HuH-7 (cell line): ENCODE data around the gene NISCH.

Source experiments
- DNase-seq: peaks from one replicate; pipeline ENCODE4 v3.0.0; 2011; ENCODE audit warnings: low spot score

NISCH gene

DNA sequence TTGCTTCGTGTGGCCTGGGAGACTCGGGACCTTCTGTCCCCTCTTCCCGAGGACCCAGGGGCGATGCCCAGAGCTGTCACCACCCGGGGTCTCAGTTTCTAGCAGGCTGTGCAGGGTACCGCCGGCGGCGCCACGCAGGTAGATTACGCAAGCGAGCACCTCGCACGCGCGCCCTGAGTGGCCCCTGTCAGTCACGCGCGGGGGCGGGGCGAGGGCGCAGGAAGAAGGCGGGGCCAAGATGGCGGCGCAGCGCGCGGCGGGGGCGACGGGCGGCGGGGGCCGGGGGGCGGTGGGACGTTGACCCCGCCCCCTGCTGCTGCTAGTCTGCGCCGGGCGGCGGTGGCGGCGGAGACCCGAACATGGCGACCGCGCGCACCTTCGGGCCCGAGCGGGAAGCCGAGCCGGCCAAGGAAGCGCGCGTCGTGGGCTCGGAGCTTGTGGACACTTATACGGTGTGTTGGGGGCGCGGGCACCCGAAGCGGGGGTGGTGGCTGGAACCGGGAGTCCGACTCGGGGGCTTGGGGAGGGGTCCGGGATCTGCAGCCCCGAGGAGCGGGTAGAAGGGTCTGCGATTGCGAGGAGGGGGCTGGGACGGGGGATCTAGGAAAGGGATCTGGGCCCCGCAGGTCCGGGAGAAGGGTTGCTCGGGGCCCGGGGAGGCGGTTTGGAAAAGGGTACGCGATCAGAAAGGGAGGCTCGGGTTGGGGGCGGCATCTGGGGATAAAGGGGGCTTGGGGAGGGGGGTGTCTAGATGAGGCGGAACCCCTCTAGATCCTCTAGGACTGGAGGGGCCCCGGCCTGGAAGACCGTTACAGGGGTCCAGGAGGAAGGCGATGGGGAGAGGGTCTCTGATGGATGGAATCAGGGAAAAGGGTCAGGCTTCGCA is at the start of gene NISCH:
Gene NISCH, plus strand, starts transcription at position 322 of the 886 bp plus-strand sequence. Its CDS starts 38 bp downstream, at position 360.
- peak; percentile 64 for DNase-seq

DNA sequence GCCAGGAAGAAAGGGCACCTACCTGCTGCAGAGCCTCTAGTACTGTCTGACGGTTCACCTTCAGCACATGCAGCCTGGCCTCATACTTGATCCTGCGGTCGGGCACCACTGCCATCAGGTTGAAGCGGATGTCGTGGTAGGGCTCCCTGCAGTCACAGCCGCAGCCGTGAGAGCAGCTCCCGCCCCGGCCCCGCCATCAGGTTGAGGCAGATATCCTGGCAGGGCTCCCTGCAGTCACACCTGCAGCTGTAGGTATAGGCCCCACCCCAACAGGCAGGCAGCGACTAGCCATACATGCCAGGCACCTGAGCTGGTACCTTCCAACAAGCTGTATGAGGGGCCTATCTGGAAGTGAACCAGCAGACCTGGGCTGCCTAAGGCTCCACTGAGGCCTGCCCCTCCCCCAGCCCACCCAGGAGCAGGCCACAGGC is 49.2 kb upstream of the NISCH start:
- DNase-seq = no peak

DNA sequence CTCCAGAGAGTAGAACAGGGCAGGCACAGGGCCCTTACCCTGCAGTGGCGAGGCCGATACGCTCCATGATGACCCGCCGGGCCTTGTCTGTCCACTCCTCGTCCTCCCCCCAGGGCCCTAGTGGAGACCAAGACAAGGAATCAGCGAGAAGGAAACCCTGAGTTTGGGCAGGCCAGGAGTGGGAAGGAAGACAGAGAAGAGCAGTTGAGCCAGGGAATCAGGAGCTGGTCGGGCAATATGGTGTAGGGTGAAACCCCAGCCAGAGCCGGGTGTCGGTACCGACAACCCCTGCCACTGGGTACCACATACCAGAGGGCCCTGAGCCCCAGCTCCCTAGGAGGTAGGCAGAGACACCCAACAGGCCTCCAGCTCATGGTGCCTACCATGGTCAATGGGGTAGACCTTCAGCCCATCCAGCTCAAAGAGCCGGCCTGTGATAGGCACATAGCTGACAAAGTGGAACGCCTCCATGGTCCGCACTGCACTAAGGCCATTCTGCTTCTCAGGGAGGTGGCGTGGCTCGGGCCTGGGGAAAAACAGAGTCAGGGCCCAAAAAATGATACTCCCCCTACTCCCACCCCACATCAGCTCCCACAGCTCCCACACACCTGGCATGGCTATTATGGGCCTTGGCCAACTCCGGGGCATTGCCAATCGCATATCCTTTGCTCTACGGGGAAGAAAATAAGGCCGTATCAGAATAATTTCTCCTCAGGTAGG is 48.5 kb upstream of the NISCH start:
- DNase-seq = no peak

DNA sequence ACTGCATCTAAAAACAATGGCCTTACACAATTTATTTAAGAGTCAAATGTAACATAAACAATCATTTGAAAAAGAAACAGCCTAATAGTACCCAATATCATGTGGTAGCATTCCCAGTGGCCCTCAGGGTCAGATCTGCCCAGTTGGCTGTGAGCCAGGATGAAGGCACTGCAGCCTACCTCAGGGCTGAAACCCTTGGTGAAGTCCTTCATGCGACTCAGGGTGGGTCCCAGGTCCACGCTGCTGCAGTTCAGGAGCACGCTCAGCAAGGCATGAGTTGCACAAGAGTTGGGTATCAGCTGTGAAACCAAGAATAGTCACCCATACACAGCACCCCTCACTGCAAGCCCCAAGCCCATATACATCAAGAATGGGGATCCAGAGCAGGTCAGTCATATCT is 47.6 kb upstream of the NISCH start:
- no peak for DNase-seq

DNA sequence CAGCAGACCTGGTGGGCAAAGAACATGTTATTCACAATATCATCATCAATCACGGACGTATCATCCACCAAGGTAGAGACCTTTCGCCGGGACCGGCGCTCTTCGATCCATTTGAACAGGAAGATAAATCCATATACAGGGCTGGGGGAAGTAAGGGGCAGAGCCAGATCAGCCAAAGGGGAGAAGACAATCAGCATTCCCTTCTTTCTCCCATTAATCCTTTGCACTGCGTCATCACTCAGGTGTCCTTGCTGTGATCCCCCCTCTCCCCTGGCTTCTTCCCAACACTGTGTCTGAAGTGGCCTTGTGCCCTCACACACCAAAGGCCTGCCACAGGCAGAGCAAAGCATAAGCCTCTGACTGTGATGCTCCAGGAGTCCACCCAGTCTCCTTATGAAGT is 46.9 kb upstream of the NISCH start:
- no peak for DNase-seq

DNA sequence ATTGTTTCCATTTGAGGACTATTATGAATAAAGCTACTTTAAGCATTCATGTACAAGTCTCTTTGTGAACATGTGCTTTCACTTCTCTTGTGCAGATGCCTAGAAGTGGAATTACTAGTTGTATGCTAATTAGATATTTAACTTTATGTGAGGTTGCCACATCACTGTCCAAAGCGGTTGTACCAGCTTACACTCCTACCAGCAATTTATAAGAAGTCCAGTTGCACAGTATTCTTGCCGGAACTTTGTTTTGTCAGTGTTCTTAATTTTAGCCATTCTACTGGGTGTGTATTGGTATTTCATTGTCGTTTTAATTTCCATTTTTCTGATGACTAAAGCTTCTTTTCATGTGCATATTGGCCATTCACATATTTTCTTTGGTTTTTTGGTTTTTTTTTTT is 39.6 kb upstream of the NISCH start:
- no peak for DNase-seq

- no peak for DNase-seq
Observed at GRCh38 chr3:52420388-52420787, 35.0 kb upstream of the NISCH start.

- DNase-seq = no peak
Observed at GRCh38 chr3:52422669-52423068, 32.7 kb upstream of the NISCH start.

- DNase-seq = no peak
Observed at GRCh38 chr3:52423173-52423572, 32.2 kb upstream of the NISCH start.

- no peak for DNase-seq
Observed at GRCh38 chr3:52428151-52429005, 27.0 kb upstream of the NISCH start.

DNA sequence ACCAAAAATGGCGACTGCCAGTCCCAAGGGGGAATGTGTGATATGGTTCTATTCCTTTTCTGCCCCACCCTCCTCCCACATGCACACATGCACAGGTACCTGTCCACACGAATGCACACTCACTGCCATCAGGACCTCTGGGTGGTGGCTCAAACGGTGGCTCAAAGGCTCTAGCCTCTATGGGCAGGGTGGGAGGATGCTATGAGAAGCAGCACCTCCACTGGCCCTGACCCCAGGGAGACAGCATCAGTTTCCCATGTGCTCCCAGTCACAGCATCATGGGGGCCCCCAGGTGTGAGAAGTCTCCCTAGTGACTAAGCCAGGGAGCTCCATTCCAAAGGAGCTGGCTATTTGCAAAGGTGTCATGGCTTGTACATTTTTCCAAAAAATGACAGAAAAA is 26.4 kb upstream of the NISCH start:
- no peak for DNase-seq

GRCh38 chr3:52429779-52430415 is 25.5 kb upstream of the NISCH start:
- no peak for DNase-seq

GRCh38 chr3:52430416-52430810 is 25.0 kb upstream of the NISCH start:
- DNase-seq = no peak

DNA sequence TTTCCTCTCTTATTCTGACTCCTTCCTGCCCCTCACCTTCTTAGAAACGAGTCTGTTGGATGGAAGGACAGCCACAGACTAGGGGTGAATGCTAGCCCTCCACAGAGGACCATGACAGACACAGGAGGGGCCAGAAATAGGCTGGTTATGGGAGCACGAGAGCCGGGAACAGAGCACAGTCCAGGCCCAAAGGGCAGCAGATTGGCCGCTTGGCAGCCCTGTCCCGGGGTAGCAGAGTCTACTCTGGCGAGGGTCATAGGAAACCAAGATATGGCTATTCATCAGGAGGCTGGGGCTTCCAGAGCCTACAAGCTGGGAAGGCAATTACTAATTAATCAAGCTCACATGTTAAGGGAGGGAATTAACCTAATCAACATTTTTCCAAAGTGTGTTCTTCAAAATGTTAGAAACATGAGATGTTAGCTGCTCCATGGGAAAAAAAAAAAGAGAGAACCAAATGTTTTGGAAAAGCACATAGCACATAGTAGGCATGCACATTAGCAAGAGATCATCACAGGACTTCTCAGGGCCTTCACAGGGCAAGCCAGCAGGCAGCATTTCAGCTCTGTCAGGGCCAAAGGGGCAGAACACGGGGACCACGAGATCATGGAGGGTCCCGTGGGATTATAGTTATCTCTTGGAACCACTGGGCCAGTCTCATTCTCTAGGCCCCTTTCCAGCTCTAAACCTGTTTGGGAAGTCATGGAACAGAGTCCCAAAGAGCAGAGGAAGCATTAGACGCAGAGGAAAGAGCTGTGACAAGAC is 23.8 kb upstream of the NISCH start:
- DNase-seq = no peak

DNA sequence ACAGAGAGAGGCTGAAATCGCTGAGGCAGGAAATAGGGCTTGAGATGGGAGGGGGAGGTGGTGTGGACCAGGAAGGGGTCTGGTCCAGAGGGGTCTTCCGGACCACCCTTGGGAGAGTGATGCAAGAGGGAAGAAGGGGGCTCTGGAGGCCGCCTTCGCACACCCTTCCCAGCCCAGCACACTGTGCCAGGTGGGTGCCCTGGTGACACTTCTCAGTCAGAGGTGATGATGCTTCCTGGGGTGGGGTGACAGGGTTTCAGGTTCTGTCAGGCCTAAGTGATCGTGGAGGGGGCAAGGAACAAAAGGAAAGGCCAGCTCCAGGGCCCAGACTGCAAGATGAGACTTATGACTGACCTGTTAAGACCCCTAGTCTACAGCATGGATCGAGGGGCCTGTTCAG is 23.2 kb upstream of the NISCH start:
- no peak for DNase-seq

GRCh38 chr3:52432691-52433141 is 22.7 kb upstream of the NISCH start:
- no peak for DNase-seq

GRCh38 chr3:52433328-52433995 is 21.9 kb upstream of the NISCH start:
- DNase-seq = no peak

DNA sequence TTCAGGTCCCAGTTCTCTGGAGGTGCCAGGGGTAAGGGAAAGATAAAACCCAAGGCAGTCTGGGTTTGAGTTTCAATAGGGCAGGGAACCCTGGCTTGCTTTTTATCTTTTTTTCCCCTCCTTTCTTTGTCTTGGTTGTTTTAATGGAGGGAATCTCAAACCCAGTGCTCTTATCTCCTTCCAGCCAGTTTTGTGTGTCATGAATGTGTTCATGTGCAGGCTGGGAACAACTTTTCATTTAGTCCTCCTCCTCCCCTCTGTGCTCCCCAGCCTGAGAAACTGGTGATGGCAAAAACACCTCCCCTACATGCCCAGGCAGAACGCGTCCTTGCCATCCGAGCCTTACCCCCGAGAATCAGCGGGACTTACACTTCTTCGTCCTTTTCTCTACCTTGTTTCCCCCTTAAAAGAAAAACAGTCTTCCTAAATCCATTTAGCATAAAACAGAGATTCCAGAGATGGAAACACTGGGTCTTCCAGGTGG is 21.4 kb upstream of the NISCH start:
- no peak for DNase-seq

DNA sequence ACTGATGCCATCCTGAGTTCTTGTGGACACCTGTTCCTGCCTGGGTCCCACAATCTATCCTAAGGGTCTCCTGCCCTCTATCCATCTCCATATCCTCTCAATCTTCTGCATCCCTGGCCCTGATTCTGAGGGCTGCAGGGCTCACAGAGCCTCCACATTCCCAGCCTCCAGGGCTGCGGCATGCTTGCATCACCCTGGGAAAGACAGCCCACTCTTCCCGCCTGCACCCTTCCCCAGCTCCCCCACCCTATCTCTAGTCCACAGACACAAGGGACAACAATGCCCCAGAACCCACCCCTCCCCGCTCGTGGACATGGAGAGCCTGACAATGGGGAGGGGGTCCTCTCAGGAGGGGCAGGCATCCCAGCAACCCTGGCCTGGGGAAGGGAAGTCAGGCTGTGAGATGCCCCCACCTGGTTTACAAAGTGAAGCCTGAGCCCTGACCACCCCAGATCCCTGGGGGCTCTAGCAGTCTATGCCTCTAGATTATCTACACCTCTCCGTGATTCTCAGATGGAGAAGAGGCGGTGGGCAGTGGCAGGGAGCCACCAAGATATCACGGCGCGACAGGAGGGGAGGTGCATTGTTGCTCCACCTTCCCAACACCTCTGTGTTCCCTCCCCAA is 20.8 kb upstream of the NISCH start:
- no peak for DNase-seq
